Measurements from ENCODE around the gene IGFBPL1.
A peak's percentile ranks its signal among the peaks of the same experiment; 100 is the strongest.
"Not testable (repeated sequence)": the region's sequence is repeated elsewhere in the genome, so short reads cannot be mapped to it uniquely, and the experiment has no call there.

The IGFBPL1 gene

GRCh38 chr9:38423973-38424843 is at the start of gene IGFBPL1:
Gene IGFBPL1 (minus strand): TSS chr9:38424454. CDS start chr9:38424424, 30 bp downstream.
- peak; percentile 46 for DNase-seq

DNA sequence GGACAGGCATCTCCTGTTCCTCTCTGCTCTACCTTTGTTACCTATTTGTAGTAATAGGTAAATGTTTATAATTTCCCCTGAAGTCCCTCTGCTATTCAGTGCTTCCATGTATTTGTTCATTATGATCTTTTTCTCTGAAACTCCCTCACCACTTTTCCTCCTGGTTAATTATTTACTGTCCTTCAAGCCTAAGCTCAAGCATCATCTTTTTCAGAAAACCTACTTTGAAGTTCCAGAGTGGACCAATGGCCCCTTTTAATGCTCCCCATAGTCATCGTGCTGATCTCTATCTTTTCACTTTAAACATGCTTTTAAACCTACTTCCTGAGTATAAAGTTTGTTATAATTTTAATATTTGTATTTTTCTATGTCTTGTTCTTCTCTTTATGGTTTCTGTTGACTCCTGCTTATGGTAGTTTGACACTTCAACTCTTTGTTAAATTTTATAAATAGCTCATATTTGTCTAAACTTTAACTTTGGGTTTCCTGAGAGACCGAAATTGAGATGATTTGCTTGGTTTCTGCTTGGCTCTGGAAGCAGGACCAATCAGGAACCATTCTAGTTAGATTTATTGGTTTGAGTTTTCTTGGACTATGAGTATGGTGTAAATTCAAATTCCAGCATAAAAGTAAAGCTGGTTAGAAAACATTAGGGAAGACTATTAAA is 48.5 kb upstream of the IGFBPL1 start:
- DNase-seq, result not testable (repeated sequence)

DNA sequence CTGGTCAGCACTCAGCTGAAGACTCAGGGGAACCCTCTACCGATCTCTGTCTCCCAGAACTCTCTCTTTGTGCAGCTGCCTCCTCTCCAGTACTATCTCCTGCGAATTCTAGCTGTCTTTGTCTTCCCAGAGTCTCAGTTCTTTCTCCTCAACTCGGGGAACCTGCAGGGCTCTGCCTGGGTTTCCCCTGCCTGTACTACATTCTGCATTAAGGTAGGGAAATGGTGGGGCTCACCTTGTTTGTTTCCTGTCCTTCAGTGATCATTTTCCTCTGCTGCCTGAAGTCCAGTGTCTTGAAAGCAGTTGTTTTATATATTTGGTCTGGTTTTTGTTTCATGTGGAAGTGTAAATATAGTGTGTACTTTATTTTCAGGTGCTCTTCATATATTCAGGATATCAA is 43.1 kb upstream of the IGFBPL1 start:
- DNase-seq, result no peak

- no peak for DNase-seq
These were observed 29.6 kb upstream of the IGFBPL1 start for GRCh38 chr9:38453835-38454234.

GRCh38 chr9:38451162-38451561 is 26.9 kb upstream of the IGFBPL1 start:
- no peak for DNase-seq

GRCh38 chr9:38447703-38448102 is 23.4 kb upstream of the IGFBPL1 start:
- no peak for DNase-seq

DNA sequence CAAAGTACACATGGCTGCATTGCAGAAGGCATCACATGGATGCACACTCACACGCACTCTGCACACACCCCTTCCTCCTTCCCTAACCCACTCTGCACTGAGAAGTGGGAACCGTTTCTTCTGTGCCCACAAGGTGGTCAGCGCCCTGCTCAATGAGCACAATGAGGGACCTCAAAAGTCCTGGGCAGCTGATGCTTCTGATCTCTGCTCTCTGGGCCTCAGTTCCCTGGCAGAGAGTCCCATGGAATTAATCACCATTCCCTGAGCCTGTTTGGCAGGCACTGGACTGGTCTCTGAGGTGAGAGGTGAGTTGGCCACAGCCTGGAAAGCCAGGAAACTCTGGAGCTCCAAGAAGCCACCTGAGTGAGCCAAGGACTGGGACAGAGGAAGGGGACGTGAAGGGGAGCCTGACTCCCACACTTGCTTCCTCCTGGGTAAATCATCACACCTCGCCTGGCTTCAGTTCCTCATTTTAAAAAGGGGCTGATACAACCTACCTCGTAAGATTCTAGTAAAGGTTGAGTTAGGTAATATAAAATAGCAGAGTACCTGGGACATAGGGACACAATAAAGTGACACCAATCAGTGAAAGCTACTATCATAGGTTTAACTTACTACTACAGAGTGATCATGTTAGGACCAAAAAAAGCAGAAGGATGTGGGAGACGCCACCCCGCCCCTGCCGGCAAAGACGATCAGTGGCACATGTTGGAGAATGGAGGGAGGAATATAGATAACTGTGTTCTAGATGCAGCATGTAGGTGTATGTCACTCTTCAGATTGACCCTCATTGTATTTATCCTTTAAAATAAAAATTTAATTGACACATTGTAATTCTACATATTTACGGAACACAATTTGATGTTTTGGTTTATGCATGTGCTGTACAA is 21.1 kb upstream of the IGFBPL1 start:
- DNase-seq, result peak; percentile 37

- DNase-seq, result no peak
These were observed 19.3 kb upstream of the IGFBPL1 start for GRCh38 chr9:38443597-38443996.

DNA sequence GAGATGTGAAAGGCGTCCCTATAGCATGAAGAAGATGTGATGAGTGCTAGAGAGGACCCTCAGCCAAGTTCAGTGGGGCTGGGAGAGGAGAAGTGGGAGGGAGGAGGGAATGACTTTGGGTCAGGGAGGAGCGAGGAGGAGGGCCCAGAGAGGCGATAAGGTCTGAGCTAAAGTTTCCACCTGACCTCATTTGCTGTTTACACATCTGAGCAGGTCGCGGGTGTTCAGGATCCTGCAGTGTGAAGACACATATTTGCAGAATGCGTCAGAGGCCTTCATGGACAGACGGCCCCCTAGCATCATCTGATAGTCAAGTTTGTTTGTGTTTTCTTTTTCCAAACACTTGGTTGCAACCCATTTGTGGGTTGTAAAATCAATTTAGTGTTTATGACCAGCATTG is 18.9 kb upstream of the IGFBPL1 start:
- no peak for DNase-seq

DNA sequence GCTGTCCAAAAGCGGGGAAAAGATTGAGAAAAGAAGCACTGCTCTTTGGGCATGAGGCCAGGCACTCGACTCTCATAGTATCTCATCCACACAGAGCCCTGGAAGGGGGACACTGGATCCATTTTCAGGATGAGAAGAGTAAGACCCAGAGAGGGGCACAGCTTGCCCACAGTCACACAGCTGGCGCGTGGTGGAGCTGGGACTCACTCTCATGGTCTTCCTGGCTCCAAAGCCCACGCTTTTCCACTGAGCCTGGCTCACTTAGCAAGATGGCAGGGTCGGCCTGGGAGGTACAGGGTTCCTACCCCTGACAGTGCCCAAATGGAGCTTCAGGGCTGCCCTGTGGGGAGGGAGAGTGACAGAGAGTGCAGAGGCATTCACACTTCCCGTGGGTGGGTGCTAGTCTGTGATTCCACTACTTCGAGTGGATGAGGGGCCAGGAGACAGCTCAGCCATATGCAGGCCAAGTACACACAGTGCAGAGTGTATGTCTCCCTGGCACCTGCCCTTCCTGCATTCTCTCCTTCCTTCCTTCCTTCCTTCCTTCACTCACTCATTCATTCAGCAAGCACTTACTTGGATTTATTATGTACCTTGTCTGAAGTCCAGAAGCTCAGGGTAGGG is 18.3 kb upstream of the IGFBPL1 start:
- no peak for DNase-seq

DNA sequence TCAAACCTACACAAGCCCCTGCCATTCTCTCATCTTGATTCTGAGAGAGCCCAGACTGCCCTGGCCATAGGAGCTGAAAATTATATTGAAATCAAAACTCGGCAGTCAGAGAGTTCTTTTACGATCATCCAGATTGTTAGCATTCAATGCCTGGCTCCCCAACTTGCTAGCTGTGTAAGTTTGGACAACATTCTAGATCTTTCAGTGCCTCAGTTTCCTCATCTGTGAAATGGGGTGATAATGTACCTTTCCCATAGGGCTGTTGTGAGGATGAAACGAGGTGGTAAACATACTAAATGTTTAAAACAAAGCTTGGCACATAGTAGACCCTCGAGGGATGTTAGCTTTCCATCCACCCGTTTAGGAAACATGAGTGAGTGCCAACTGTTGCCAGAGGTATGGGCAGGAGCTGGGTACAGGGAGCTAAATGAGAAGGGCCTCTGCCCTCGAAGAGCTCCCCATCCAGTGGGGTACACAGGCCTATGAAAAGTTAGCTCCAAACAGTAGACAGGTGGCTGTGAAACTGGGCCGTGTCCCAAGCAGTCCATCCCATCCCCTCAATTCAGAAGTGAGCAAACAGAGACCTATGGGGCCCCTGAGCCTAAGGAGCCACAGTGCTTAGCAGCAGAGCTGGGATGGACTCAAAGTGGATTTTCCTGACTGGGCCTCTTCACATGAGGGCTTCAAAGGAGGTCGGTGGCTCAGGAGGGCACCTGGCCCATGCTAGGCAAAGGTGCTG is 17.3 kb upstream of the IGFBPL1 start:
- DNase-seq, result no peak

DNA sequence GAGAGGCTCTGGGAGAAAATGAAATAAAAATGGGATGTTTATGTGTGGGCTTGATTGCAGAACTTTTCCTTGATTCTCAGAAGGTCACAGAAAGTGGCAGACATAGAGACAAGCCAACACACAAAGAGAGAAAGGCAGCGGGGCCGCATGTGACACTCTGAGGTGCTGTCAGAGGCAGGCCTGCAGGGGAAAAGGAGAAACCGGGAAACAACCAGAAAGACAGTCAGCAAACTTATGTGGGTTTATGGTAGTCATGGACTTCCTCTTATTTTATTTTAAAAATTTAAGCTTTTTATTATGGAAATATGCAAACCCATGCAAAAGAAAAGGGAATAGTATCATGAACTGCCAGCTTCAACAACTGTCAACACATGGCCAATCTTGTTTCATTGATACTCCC is 16.3 kb upstream of the IGFBPL1 start:
- peak; percentile 41 for DNase-seq

DNA sequence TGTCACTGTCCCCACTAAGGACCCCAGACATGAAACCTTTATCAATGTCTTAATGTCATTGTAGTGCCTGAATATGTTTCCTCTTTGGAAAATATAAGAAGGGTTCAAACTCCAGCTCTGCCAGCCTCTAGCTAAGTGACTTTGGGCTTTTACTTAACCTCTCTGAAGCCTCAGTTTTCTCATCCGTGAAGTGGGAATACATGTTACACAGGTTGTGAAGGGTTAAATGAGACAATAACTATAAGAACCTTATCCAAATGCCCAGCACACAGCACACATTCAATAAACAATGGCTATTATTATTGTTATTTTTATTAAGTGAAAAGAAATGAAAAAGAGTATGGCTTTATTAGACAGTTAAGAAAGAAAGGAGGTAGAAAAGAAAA is 15.7 kb upstream of the IGFBPL1 start:
- no peak for DNase-seq

GRCh38 chr9:38439291-38439915 is 15.1 kb upstream of the IGFBPL1 start:
- DNase-seq, result no peak

DNA sequence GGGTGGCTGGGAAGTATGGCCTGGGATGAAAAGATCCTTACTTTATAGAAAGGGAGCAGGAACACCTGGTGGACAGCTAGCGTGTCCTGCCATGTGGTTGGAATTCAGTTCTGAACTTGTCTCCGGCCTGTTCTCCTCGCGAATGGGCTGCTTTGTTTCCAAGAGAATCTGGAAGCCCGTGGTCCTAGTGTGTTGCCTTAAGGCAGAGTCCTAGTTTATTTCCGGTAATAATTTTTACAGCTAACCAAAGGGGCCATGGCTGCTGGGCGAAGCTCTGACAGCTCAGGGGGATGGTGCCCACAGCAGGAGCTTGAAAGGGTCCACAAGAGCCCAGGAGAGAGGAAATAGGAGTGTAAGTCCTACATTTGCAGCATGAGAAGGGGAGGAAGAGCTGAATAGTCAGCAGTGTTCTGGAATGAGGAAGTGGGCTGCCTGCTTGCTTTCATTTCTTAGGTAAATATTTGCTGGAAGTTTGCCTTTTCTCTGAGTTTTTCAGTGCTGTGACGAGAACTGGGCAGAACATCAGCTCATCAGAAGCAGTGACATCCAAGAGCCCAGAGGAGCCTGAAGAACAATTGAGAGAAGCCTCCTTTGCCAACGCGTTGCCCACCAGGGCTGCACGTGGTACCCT is 13.1 kb upstream of the IGFBPL1 start:
- peak; percentile 37 for DNase-seq

DNA sequence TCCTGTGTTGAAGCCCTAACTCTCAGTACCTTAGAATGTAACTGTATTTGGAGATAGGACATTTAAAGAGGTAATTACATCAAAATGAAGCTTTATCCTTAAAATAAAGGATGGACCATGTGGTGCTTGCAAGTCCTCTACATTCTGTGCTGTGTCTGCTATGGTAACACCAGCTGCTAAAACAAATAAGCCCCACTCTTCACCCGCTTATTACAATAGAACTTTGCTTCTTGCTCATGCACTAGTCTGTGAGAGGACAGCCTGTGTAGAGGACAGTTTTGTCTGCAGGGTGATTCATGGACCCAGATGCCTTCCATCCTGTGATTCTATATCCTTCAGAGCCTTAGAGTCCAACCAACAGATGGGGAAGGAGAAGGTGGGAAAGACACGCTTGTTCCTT is 12.5 kb upstream of the IGFBPL1 start:
- no peak for DNase-seq

- DNase-seq, result no peak
These were observed 11.3 kb upstream of the IGFBPL1 start for GRCh38 chr9:38435521-38435920.

DNA sequence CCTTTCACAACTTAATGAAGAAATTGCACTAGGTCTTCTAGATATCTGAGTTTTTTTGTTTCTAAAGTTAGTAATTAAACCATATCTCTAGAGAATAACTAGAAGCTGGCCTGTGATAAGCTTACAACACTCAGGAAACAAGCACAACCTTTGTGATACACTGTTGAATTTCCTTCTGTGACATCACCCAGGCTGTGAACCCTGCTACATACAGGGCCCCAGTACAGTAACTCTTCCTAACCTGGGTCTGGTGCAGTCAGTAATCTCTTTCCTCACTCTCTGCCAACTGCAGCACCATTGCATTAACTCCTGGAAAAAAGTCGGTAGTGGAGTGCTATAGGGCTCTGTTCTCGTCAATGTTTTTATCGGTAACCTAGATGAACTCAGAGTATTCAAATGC is 10.6 kb upstream of the IGFBPL1 start:
- no peak for DNase-seq

- DNase-seq, result no peak
These were observed 10.1 kb upstream of the IGFBPL1 start for GRCh38 chr9:38434365-38434764.

DNA sequence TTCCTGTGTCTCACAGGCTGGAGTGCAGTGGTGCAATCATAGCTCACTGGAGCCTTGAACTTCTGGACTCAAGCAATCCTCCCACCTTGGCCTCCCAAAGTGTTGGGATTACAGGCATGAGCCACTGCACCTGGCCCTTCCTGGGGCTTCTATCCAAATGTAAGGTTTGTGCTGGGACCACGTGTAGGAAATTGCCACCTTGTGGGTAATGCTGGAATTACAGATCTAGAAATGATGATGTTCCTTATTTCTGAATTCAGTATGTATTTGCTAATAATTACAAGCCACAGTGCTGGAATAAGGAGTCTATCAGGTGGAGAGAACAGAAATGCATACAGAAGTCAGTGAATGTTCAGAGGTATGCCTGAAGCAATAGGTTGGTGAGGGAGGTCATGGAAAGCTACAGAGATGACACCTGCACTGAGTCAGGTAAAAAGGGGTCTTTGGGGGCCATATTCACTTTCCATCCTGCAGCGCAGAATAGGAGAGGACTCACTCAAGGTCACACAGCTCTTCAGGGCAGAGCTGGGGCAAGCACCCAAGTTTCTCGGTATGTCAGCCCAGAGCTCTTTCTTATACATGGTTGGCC is 8.8 kb upstream of the IGFBPL1 start:
- peak; percentile 66 for DNase-seq

GRCh38 chr9:38431116-38431515 is 6.9 kb upstream of the IGFBPL1 start:
- peak; percentile 61 for DNase-seq
